Small intestine (tissue), 16 donors: Measurements from ENCODE around the gene MSLN. TPM values are rescaled to one million over a fixed set of nuclear protein-coding genes. Genes with fewer than 3 reads are reported as not detected.
"Not testable (repeated sequence)": the region's sequence is repeated elsewhere in the genome, so short reads cannot be mapped to it uniquely, and the experiment has no call there.

Experiments
- DNase-seq, 2 donors: peaks; one replicate each; pipeline versions ENCODE4 v3.0.0 to v3.0.0-alpha.2; 2013
- FAIRE-seq: peaks from 2 replicates; lab custom pipeline; 2012; peaks lifted over from hg19 to GRCh38; lab: Jason Lieb, UNC
- H3K27ac ChIP-seq, 3 donors: one replicate each; pipeline ENCODE4 v1.5.1; 2013; ENCODE audit warnings: low read length in 2 of 3, mild to moderate bottlenecking in 2 of 3, control low read depth in 1 of 3, inconsistent platforms in 1 of 3, low read depth in 1 of 3, moderate library complexity in 1 of 3
- H3K27me3 ChIP-seq, 3 donors: one replicate each; pipeline ENCODE4 v1.6.1; 2013; ENCODE audit warnings: low read length in 3 of 3, inconsistent platforms in 1 of 3; ENCODE audit not compliant: control insufficient read depth in 3 of 3, insufficient read depth in 3 of 3
- H3K36me3 ChIP-seq, 3 donors: one replicate each; pipeline ENCODE4 v1.6.1; 2013; ENCODE audit warnings: low read length in 3 of 3, inconsistent platforms in 1 of 3, low read depth in 1 of 3, mild to moderate bottlenecking in 1 of 3, moderate library complexity in 1 of 3; ENCODE audit not compliant: control insufficient read depth in 3 of 3, insufficient read depth in 2 of 3
- H3K4me1 ChIP-seq, 3 donors: one replicate each; pipeline ENCODE4 v1.6.1; 2013; ENCODE audit warnings: low read length in 2 of 3, inconsistent platforms in 1 of 3, low read depth in 1 of 3, mild to moderate bottlenecking in 1 of 3, moderate library complexity in 1 of 3; ENCODE audit not compliant: control insufficient read depth in 3 of 3, insufficient read depth in 2 of 3
- H3K4me3 ChIP-seq, 3 donors: one replicate each; pipeline ENCODE4 v1.5.1; 2013; ENCODE audit warnings: low read length in 3 of 3, control low read depth in 1 of 3, inconsistent platforms in 1 of 3, low read depth in 1 of 3, mild to moderate bottlenecking in 1 of 3, moderate library complexity in 1 of 3
- H3K9me3 ChIP-seq, 2 donors: one replicate each; pipeline ENCODE4 v1.6.1; 2013; ENCODE audit warnings: low read depth in 1 of 2, low read length in 1 of 2; ENCODE audit not compliant: control insufficient read depth in 2 of 2, insufficient read depth in 1 of 2
- WGBS, 3 donors: extraction: QIAGEN DNeasy Blood & Tissue Kit; methylation state at CpG; one replicate each; pipeline ENCODE4 v1.1.7; 2013; 5-methylcytosine and 5-hydroxymethylcytosine counted together
- long read RNA-seq, 10 donors: transcript quantifications; one replicate each; lab custom pipeline, GENCODE V29; 2026
- polyA plus RNA-seq, 4 donors: library from polyadenylated mRNA; stranded (reverse) in 3 of 4; unstranded in 1 of 4; fragments of 200-250 nt in 3 of 4; fragments of 120-200 nt in 1 of 4; gene quantifications; one replicate each; pipeline versions ENCODE4 v1.2.1 to v1.2.3, GENCODE V29; 2013
- donor health status: healthy with polysubstance abuse.
- donor health status: control.
- donor health status: control.
- donor health status: Bipolar disorder and iron deficiency.
- donor health status: healthy.

MSLN gene
- polyA plus RNA-seq, result 10 to 100 TPM in 1 of 4 donors, 1 to 10 TPM in 3; 1.3 to 29.7 (median 4.5) TPM
- long read RNA-seq, donor 1, result 0 reads
- long read RNA-seq, donor 2, result 0 reads
- long read RNA-seq, donor 3, partial matches to known transcripts, result 139 of 150 reads
- long read RNA-seq, donor 3, other reads (novel, unspliced or antisense), result 5 of 150 reads
- long read RNA-seq, donor 4, partial matches to known transcripts, result 0 of 1 reads
- long read RNA-seq, donor 4, other reads (novel, unspliced or antisense), result 0 of 1 reads
- long read RNA-seq, donor 5, partial matches to known transcripts, result 6 of 6 reads
- long read RNA-seq, donor 5, other reads (novel, unspliced or antisense), result 0 of 6 reads
- long read RNA-seq, donor 6, transcript MSLN-202 (18 exons, 2,162 nt), result minor isoform, 5 of 126 reads
- long read RNA-seq, donor 6, transcript MSLN-207 (17 exons, 2,418 nt), result major isoform, 8 of 126 reads
- long read RNA-seq, donor 6, partial matches to known transcripts, result 113 of 126 reads
- long read RNA-seq, donor 6, other reads (novel, unspliced or antisense), result 0 of 126 reads
- long read RNA-seq, donor 7, partial matches to known transcripts, result 0 of 4 reads
- long read RNA-seq, donor 7, other reads (novel, unspliced or antisense), result 0 of 4 reads
- long read RNA-seq, donor 8, partial matches to known transcripts, result 0 of 1 reads
- long read RNA-seq, donor 8, other reads (novel, unspliced or antisense), result 0 of 1 reads
- long read RNA-seq, donor 9, partial matches to known transcripts, result 9 of 11 reads
- long read RNA-seq, donor 9, other reads (novel, unspliced or antisense), result 0 of 11 reads
- long read RNA-seq, donor 10, partial matches to known transcripts, result 0 of 3 reads
- long read RNA-seq, donor 10, other reads (novel, unspliced or antisense), result 0 of 3 reads

GRCh38 chr16:760545-761343 lies at the start of gene MSLN:
Gene MSLN, plus strand, starts transcription at chr16:760734. Its CDS starts 1,947 bp downstream, at chr16:762681.
- Histone ChIP-seq H3K27ac (peak within 1 kb of the TSS in 1 of 3 donors; percentile 85), H3K27me3 (no peaks in the 10 kb centered on the region), H3K4me1 (peaks cover 0 to 29% (median 0%) of the 10 kb centered on the region in 3 donors), H3K4me3 (peak within 1 kb of the TSS in 1 of 3 donors; percentile 13), H3K9me3 (peaks cover 0 to 3% of the 10 kb centered on the region in 2 donors), H3K36me3 (no peaks in the 10 kb centered on the region)
- DNase-seq (peak; percentile 76 to 91), FAIRE-seq (no peak)
- WGBS, 3 donors, result 19 to 59% (median 47%) methylated on average over 37 of the region's 37 CpGs

- no peak for FAIRE-seq
- no peaks in the 10 kb centered on the region for H3K36me3 ChIP-seq
- H3K27ac ChIP-seq, result peak overlapping the region in 1 of 3 donors; percentile 67
- peaks cover 0 to 17% (median 3%) of the 10 kb centered on the region in 3 donors for H3K4me1 ChIP-seq
- no peaks in the 10 kb centered on the region for H3K9me3 ChIP-seq
- WGBS, 3 donors, result 65 to 75% (median 70%) methylated on average over 12 of the region's 12 CpGs
- peaks cover 14 to 69% (median 38%) of the 10 kb centered on the region in 3 donors for H3K27me3 ChIP-seq
- no peak overlapping the region for H3K4me3 ChIP-seq
- no peak for DNase-seq
Observed at GRCh38 chr16:711084-711483, 49.5 kb upstream of the MSLN start.

GRCh38 chr16:711548-712320 lies 48.8 kb upstream of the MSLN start:
- WGBS, 3 donors, result 6 to 12% (median 11%) methylated on average over 24 to 25 of the region's 25 CpGs

GRCh38 chr16:712740-713250 lies 47.7 kb upstream of the MSLN start:
- not testable (repeated sequence) for DNase-seq

More at GRCh38 chr16:711548-712320, 48.8 kb upstream of the MSLN start:
- DNase-seq (peak; percentile 61 to 78), FAIRE-seq (no peak)
- Histone ChIP-seq H3K27ac (no peak overlapping the region), H3K27me3 (peaks cover 11 to 69% (median 32%) of the 10 kb centered on the region in 3 donors), H3K4me3 (no peak overlapping the region), H3K9me3 (no peaks in the 10 kb centered on the region), H3K4me1 (peaks cover 0 to 21% (median 3%) of the 10 kb centered on the region in 3 donors), H3K36me3 (no peaks in the 10 kb centered on the region)

GRCh38 chr16:714079-714478 lies 46.5 kb upstream of the MSLN start:
- H3K4me1 ChIP-seq, result peaks cover 3 to 30% (median 3%) of the 10 kb centered on the region in 3 donors
- FAIRE-seq, result no peak
- no peak overlapping the region for H3K27ac ChIP-seq
- 61 to 69% (median 63%) methylated on average over 10 to 11 of the region's 11 CpGs for WGBS, 3 donors
- H3K9me3 ChIP-seq, result no peaks in the 10 kb centered on the region
- H3K36me3 ChIP-seq, result no peaks in the 10 kb centered on the region
- H3K4me3 ChIP-seq, result no peak overlapping the region
- DNase-seq, result no peak
- peaks cover 5 to 53% (median 15%) of the 10 kb centered on the region in 3 donors for H3K27me3 ChIP-seq

More at GRCh38 chr16:712740-713250, 47.7 kb upstream of the MSLN start:
- Histone ChIP-seq H3K4me1 (peaks cover 0 to 21% (median 3%) of the 10 kb centered on the region in 3 donors), H3K27me3 (peaks cover 5 to 66% (median 24%) of the 10 kb centered on the region in 3 donors)
- H3K36me3 ChIP-seq, H3K9me3 ChIP-seq, H3K4me3 ChIP-seq, FAIRE-seq, H3K27ac ChIP-seq: not testable (repeated sequence)
- WGBS, 3 donors, result 28 to 53% (median 35%) methylated on average over 12 to 13 of the region's 13 CpGs

- no peak within 1 kb of the TSS for H3K27ac ChIP-seq
- no peak for FAIRE-seq
- H3K27me3 ChIP-seq, result peaks cover 4 to 45% (median 10%) of the 10 kb centered on the region in 3 donors
- 5 to 9% (median 7%) methylated on average over 53 to 108 of the region's 108 CpGs for WGBS, 3 donors
- H3K4me3 ChIP-seq, result peak within 1 kb of the TSS; percentile 13 to 61 (median 51)
- peak; percentile 81 to 93 for DNase-seq
- no peaks in the 10 kb centered on the region for H3K36me3 ChIP-seq
- no peaks in the 10 kb centered on the region for H3K9me3 ChIP-seq
- H3K4me1 ChIP-seq, result peaks cover 4 to 36% (median 6%) of the 10 kb centered on the region in 3 donors
Observed at GRCh38 chr16:714558-715476, 45.7 kb upstream of the MSLN start, which contains the start of gene METRN. Gene METRN, plus strand, starts transcription at chr16:715118. Its CDS starts 172 bp downstream, at chr16:715290.
